HL-60 (cell line): ENCODE results near the gene TM4SF4.

Source experiments
- DNase-seq, 2 experiments: peaks; one replicate each; pipeline ENCODE4 v3.0.0-alpha.2; 2010 to 2020; ENCODE audit warnings: low read depth in 1 of 2, low spot score in 1 of 2
- H3K27ac ChIP-seq: fragments of 250-450 bp; sonication (Bioruptor Pico); replicated peaks from 2 replicates; pipeline ENCODE4 v1.5.1; 2020; ENCODE audit warnings: mild to moderate bottlenecking, moderate library complexity
- H3K27me3 ChIP-seq: fragments of 250-450 bp; sonication (Bioruptor Pico); 2 replicates; pipeline ENCODE4 v1.5.1; 2021; ENCODE audit warnings: mild to moderate bottlenecking, moderate library complexity; ENCODE audit not compliant: insufficient read depth, poor library complexity, severe bottlenecking
- H3K4me3 ChIP-seq: replicated peaks from 2 replicates; pipeline ENCODE4 v1.5.1; 2011; ENCODE audit warnings: mild to moderate bottlenecking, control low read depth, low read length; ENCODE audit not compliant: insufficient read depth
- CTCF ChIP-seq: IDR thresholded peaks from one replicate; pipeline ENCODE4 v1.5.1; 2011; ENCODE audit warnings: low read length, control low read depth, inconsistent platforms; ENCODE audit not compliant: insufficient read depth
- GABPA ChIP-seq: IDR thresholded peaks from 2 replicates; pipeline ENCODE4 v1.6.1; 2012; ENCODE audit warnings: low read depth
- POLR2AphosphoS5 ChIP-seq: IDR thresholded peaks from 2 replicates; pipeline ENCODE4 v1.6.1; 2012; ENCODE audit warnings: low read depth
- REST ChIP-seq: IDR thresholded peaks from 2 replicates; pipeline ENCODE4 v1.6.1; 2012; ENCODE audit warnings: low read depth; ENCODE audit not compliant: insufficient replicate concordance
- SPI1 ChIP-seq: IDR thresholded peaks from 2 replicates; pipeline ENCODE4 v1.6.1; 2012; ENCODE audit warnings: low read depth, mild to moderate bottlenecking, borderline replicate concordance

TM4SF4 gene

GRCh38 chr3:149486726-149487125 is 12.2 kb downstream of the TM4SF4 start:
- Histone ChIP-seq H3K27me3 (peaks cover 2% of the 10 kb centered on the region), H3K27ac (no peak overlapping the region), H3K4me3 (no peak overlapping the region)
- no peak for TF ChIP-seq REST
- TF ChIP-seq CTCF, result no peak
- no peak for TF ChIP-seq POLR2AphosphoS5
- TF ChIP-seq GABPA, result no peak
- no peak for TF ChIP-seq SPI1
- DNase-seq, result no peak

- no peak for TF ChIP-seq SPI1
- peak; percentile 54 for TF ChIP-seq CTCF
- no peak for TF ChIP-seq REST
- DNase-seq, result peak; percentile 29 to 49
- H3K4me3 ChIP-seq, result no peak overlapping the region
- no peak overlapping the region for H3K27ac ChIP-seq
- H3K27me3 ChIP-seq, result peaks cover 2% of the 10 kb centered on the region
Measured at GRCh38 chr3:149487598-149488197, 13.2 kb downstream of the TM4SF4 start.

GRCh38 chr3:149489060-149489690 is 14.7 kb downstream of the TM4SF4 start:
- Histone ChIP-seq H3K27me3 (peaks cover 2% of the 10 kb centered on the region), H3K27ac (no peak overlapping the region), H3K4me3 (no peak overlapping the region)
- no peak for TF ChIP-seq GABPA
- no peak for TF ChIP-seq SPI1
- TF ChIP-seq CTCF, result peak; percentile 20
- TF ChIP-seq REST, result no peak
- no peak for TF ChIP-seq POLR2AphosphoS5
- no peak for DNase-seq
